HFFc6 (cell line): ENCODE results near the gene KIRREL3. TPM values are rescaled to one million over a fixed set of nuclear protein-coding genes. Genes with fewer than 3 reads are reported as not detected.

ENCODE experiments used
- DNase-seq: peaks from one replicate; pipeline ENCODE4 v3.0.0-alpha.2; 2018
- H3K27ac Mint-ChIP-seq: 2 replicates; pipeline ENCODE4 v1.8.0; 2020; ENCODE audit warnings: mild to moderate bottlenecking, mixed read lengths
- H3K27me3 Mint-ChIP-seq: 2 replicates; pipeline ENCODE4 v1.8.0; 2021; ENCODE audit warnings: mild to moderate bottlenecking, moderate library complexity, mixed read lengths; ENCODE audit not compliant: insufficient read depth
- H3K36me3 Mint-ChIP-seq: 2 replicates; pipeline ENCODE4 v1.8.0; 2021; ENCODE audit warnings: low read depth, mixed read lengths
- H3K4me1 Mint-ChIP-seq: 2 replicates; pipeline ENCODE4 v1.8.0; 2020; ENCODE audit warnings: low read depth, mixed read lengths
- H3K4me3 Mint-ChIP-seq: 2 replicates; pipeline ENCODE4 v1.8.0; 2020; ENCODE audit warnings: mild to moderate bottlenecking, moderate library complexity, mixed read lengths
- H3K9me3 Mint-ChIP-seq: 2 replicates; pipeline ENCODE4 v1.8.0; 2020; ENCODE audit warnings: mild to moderate bottlenecking, mixed read lengths
- CTCF ChIP-seq: fragments of 200-600 bp; sonication (generic); IDR thresholded peaks from 2 replicates; pipeline ENCODE4 v1.5.0; 2021; ENCODE audit warnings: antibody characterized with exemption, mild to moderate bottlenecking
- total RNA-seq, 6 experiments: library from RNA; stranded (reverse); fragmentation: NEBNext Ultra II Directional; extraction: Animal tissue kit (Norgen Biotek cat#: 25700); gene quantifications; 2 replicates in 1 of 6; 3 replicates in 5 of 6; pipeline ENCODE4 v1.2.3, GENCODE V29; 2021

KIRREL3 gene
- total RNA-seq, 6 experiments from 2014 or later, result 22.2 to 38.2 (median 33.2) TPM

- no peak for DNase-seq
- no peak for TF ChIP-seq CTCF
- Mint-ChIP-seq H3K9me3 (peaks cover 37% of the 10 kb centered on the region), H3K27ac (no peak overlapping the region), H3K4me1 (no peaks in the 10 kb centered on the region), H3K36me3 (peaks cover 76% of the 10 kb centered on the region), H3K27me3 (peaks cover 2% of the 10 kb centered on the region; the same call in 1 of the 2 replicates), H3K4me3 (no peak overlapping the region)
Observed at GRCh38 chr11:126899961-126900748, 100.4 kb downstream of the KIRREL3 start.

- H3K27ac Mint-ChIP-seq, result no peak overlapping the region
- H3K36me3 Mint-ChIP-seq, result peaks cover 83% of the 10 kb centered on the region
- peaks cover 2% of the 10 kb centered on the region; the same call in 1 of the 2 replicates for H3K4me1 Mint-ChIP-seq
- TF ChIP-seq CTCF, result no peak
- H3K4me3 Mint-ChIP-seq, result no peak overlapping the region
- no peak for DNase-seq
- H3K27me3 Mint-ChIP-seq, result peaks cover 7% of the 10 kb centered on the region
- peaks cover 49% of the 10 kb centered on the region for H3K9me3 Mint-ChIP-seq
Observed at GRCh38 chr11:126898802-126899201, 101.8 kb downstream of the KIRREL3 start.

- Mint-ChIP-seq H3K4me1 (peaks cover 15% of the 10 kb centered on the region), H3K9me3 (peaks cover 49% of the 10 kb centered on the region), H3K4me3 (no peak overlapping the region), H3K36me3 (peaks cover 86% of the 10 kb centered on the region), H3K27me3 (peaks cover 7% of the 10 kb centered on the region), H3K27ac (no peak overlapping the region)
- TF ChIP-seq CTCF, result no peak
- no peak for DNase-seq
Observed at GRCh38 chr11:126897430-126897829, 103.1 kb downstream of the KIRREL3 start.

- peaks cover 74% of the 10 kb centered on the region for H3K36me3 Mint-ChIP-seq
- no peak overlapping the region for H3K27ac Mint-ChIP-seq
- H3K9me3 Mint-ChIP-seq, result peaks cover 49% of the 10 kb centered on the region
- H3K4me1 Mint-ChIP-seq, result peaks cover 29% of the 10 kb centered on the region
- no peak for DNase-seq
- TF ChIP-seq CTCF, result no peak
- no peak overlapping the region for H3K4me3 Mint-ChIP-seq
- peaks cover 8% of the 10 kb centered on the region for H3K27me3 Mint-ChIP-seq
Observed at GRCh38 chr11:126896025-126896424, 104.5 kb downstream of the KIRREL3 start.

- no peak overlapping the region for H3K27ac Mint-ChIP-seq
Observed at GRCh38 chr11:126893796-126894195, 106.8 kb downstream of the KIRREL3 start.

More at GRCh38 chr11:126893796-126894195, 106.8 kb downstream of the KIRREL3 start:
- no peak for TF ChIP-seq CTCF
- Mint-ChIP-seq H3K4me1 (peaks cover 31% of the 10 kb centered on the region), H3K36me3 (peaks cover 60% of the 10 kb centered on the region), H3K27me3 (peaks cover 11% of the 10 kb centered on the region), H3K4me3 (no peak overlapping the region), H3K9me3 (peaks cover 49% of the 10 kb centered on the region)
- DNase-seq, result no peak
